ENCODE results near the gene RUVBL1.
A peak's percentile ranks its signal among the peaks of the same experiment; 100 is the strongest.

GRCh38 chr3:128095222-128095703, 28.3 kb downstream of the RUVBL1 start:
- TF ChIP-seq CTCF (optimal IDR thresholded peaks at IDR 0.05 in 1 of 3, IDR thresholded peaks at IDR 0.05 in 1 of 3, conservative IDR thresholded peaks at IDR 0.05 in 1 of 3; ENCODE audit: extremely low read depth in 1 of 3, insufficient read depth in 2 of 3, low read length in 3 of 3) (peak; percentile 89 to 98 (median 95)), EZH2 (IDR thresholded peaks at IDR 0.05; ENCODE audit: low read length) (no peak)
